Left ventricle myocardium inferior (tissue), 1 donor: ENCODE results near the gene RAPGEF2. TPM values are rescaled to one million over a fixed set of nuclear protein-coding genes. Genes with fewer than 3 reads are reported as not detected.

ENCODE experiments used
- DNase-seq: peaks from one replicate; pipeline ENCODE4 v3.0.0-alpha.2; 2020
- H3K27ac ChIP-seq: fragments of 200-600 bp; replicated peaks from 2 replicates; pipeline ENCODE4 v1.8.0; 2021
- H3K27me3 ChIP-seq: fragments of 200-600 bp; 2 replicates; pipeline ENCODE4 v1.8.0; 2021; ENCODE audit warnings: low read depth
- H3K36me3 ChIP-seq: fragments of 200-600 bp; 2 replicates; pipeline ENCODE4 v1.8.0; 2021
- H3K4me1 ChIP-seq: fragments of 200-600 bp; 2 replicates; pipeline ENCODE4 v1.8.0; 2021
- H3K4me3 ChIP-seq: fragments of 200-600 bp; 2 replicates; pipeline ENCODE4 v1.8.0; 2021; ENCODE audit warnings: mild to moderate bottlenecking, moderate library complexity
- H3K9me3 ChIP-seq: fragments of 200-600 bp; replicated peaks from 2 replicates; pipeline ENCODE4 v1.8.0; 2021
- intact Hi-C: fragments of 100-400 bp; cut with micrococcal nuclease; formaldehyde crosslinking; loops from one replicate; pipeline ENCODE4 v1.11.0; 2022
- total RNA-seq: library from RNA; stranded (reverse); fragmentation: NEBNext Ultra II Directional; extraction: Animal tissue kit (Norgen Biotek cat#: 25700); gene quantifications from one replicate; pipeline ENCODE4 v1.2.1, GENCODE V29; 2021
- TF ChIP-seq, protein P1 (sequence below): fragments of 200-600 bp; IDR thresholded peaks from 2 replicates; pipeline ENCODE4 v1.8.0; 2021; ENCODE audit warnings: antibody characterized with exemption, mild to moderate bottlenecking, borderline replicate concordance
- donor health status: DM: no; HTN: yes; CAD: no; lungs with severe emphysema.

RAPGEF2 gene
- total RNA-seq, 1 donor from 2014 or later = 51.5 TPM

DNA sequence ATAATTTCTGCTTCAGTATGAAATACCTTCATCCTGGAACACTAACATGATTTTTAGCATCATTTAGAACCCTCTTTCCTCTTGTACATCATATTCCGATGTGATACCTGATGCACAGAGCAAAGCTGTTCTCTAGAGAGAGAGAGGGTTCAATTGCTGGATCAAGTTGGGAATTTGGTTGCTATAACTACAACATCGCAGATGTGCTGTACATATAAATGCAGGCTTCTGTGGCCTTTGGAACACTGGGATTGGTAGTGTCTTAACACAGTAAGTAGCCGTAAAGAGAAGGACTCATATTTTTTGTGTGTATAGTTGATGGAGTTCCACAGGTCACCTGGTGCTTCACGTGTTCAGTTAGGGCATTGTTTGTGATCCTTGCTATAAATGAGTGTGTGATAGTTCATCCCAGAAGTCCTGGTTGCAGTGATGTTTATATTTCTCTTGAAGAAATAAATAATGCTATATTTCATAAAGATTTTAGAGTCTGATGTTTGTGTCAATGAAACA is 119.2 kb downstream of the RAPGEF2 start:
- no peak overlapping the region for H3K4me3 ChIP-seq
- no peak for DNase-seq
- no peaks in the 10 kb centered on the region for H3K9me3 ChIP-seq
- TF ChIP-seq, protein P1, sequence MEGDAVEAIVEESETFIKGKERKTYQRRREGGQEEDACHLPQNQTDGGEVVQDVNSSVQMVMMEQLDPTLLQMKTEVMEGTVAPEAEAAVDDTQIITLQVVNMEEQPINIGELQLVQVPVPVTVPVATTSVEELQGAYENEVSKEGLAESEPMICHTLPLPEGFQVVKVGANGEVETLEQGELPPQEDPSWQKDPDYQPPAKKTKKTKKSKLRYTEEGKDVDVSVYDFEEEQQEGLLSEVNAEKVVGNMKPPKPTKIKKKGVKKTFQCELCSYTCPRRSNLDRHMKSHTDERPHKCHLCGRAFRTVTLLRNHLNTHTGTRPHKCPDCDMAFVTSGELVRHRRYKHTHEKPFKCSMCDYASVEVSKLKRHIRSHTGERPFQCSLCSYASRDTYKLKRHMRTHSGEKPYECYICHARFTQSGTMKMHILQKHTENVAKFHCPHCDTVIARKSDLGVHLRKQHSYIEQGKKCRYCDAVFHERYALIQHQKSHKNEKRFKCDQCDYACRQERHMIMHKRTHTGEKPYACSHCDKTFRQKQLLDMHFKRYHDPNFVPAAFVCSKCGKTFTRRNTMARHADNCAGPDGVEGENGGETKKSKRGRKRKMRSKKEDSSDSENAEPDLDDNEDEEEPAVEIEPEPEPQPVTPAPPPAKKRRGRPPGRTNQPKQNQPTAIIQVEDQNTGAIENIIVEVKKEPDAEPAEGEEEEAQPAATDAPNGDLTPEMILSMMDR = no peak
- peaks cover 71% of the 10 kb centered on the region for H3K4me1 ChIP-seq
- H3K27me3 ChIP-seq = no peaks in the 10 kb centered on the region
- peak overlapping the region; percentile 71 for H3K27ac ChIP-seq
- no peaks in the 10 kb centered on the region for H3K36me3 ChIP-seq
- intact Hi-C loops = no loop called here

DNA sequence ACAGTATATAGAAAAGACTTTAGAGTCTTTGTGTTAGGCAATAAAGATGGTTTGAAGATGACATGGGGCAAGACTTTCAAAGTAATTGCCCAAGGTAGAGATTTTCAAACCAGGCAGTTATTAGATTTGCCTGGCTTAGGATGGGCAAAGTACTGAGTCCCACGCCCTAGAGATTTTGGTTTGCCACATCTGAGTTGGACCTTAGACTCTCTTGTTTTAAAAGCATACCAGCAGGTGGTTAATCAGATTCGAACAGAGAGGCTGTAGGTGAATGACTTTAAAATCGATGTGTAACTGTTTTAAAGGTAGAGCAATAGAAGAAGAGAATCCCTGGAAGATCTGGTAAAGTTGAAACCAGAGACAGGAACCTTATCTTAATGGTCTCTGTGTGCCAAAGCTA is 121.5 kb downstream of the RAPGEF2 start:
- no peak overlapping the region for H3K27ac ChIP-seq
- intact Hi-C loops = no loop called here

DNA sequence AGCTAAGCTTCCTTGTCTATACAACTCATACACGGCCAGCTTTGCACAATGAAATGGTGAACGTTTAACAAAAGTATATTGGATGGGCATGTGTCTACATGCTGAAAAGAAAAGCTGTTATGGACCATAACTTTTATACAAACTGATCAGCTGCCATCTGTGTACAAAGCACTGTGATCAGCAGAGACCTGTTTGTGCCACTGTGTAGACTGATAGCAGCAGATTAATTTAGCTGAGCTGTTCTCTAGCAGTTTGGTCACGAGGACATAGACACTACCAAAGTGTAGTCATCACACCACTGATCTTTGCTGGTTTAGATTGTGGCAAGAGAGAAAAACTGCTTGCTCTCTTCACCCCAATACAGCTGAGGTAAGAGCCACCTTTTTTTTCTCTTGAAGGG is 124.5 kb downstream of the RAPGEF2 start:
- H3K4me1 ChIP-seq = peaks cover 63% of the 10 kb centered on the region
- TF ChIP-seq, protein P1 = no peak
- H3K4me3 ChIP-seq = peak overlapping the region; percentile 64
- no peaks in the 10 kb centered on the region for H3K36me3 ChIP-seq
- DNase-seq = no peak
- intact Hi-C loops = no loop called here
- no peaks in the 10 kb centered on the region for H3K9me3 ChIP-seq
- no peaks in the 10 kb centered on the region for H3K27me3 ChIP-seq
- peak overlapping the region; percentile 91 for H3K27ac ChIP-seq

More for the DNA sequence above, 121.5 kb downstream of the RAPGEF2 start:
- H3K4me3 ChIP-seq = no peak overlapping the region
- no peaks in the 10 kb centered on the region for H3K36me3 ChIP-seq
- H3K4me1 ChIP-seq = peaks cover 75% of the 10 kb centered on the region
- TF ChIP-seq, protein P1 = no peak
- no peak for DNase-seq
- H3K9me3 ChIP-seq = no peaks in the 10 kb centered on the region
- no peaks in the 10 kb centered on the region for H3K27me3 ChIP-seq

DNA sequence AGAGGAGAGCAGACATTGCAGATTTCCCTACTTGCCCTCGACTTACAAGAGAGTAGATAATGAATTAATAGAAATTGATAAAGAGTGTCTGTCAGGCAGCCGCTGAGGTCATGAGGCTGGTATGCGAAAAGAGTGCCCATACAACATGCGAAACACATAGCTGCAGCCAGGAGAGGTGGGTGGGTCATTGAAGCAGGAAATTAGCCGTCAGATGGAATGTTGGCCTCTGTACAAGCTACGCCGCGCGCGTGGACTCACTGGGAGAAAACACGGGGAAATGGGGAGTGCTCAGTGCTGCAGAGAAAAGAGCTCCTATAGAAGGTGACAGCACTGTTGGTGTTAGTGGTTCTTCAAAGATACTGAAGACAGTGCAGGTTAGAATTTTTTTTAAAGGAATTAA is 125.1 kb downstream of the RAPGEF2 start:
- peak; percentile 80 for DNase-seq
- no peaks in the 10 kb centered on the region for H3K36me3 ChIP-seq
- intact Hi-C loops = no loop called here
- peaks cover 64% of the 10 kb centered on the region for H3K4me1 ChIP-seq
- TF ChIP-seq, protein P1 = peak; percentile 63
- peak overlapping the region; percentile 91 for H3K27ac ChIP-seq
- peak overlapping the region; percentile 64 for H3K4me3 ChIP-seq
- no peaks in the 10 kb centered on the region for H3K27me3 ChIP-seq
- H3K9me3 ChIP-seq = no peaks in the 10 kb centered on the region

DNA sequence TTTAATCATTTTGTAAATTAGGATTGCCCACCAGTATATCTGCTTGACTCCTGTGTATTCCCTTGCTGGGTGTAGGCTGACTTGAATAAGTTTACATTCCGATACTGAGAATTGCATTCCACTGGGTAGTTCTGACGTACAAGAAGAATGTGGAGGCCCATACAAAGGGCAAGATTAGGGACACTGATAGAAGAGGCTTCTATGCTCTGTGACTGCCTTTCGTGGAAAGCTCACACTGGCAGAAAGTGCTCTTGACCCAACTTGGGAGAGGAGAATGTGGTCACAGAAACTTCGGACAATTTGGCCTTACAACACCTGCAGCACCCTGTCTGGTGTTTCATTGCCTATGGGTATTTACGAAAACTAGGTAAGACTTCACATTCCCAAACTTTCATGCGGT is 126.3 kb downstream of the RAPGEF2 start:
- peaks cover 69% of the 10 kb centered on the region for H3K4me1 ChIP-seq
- H3K27ac ChIP-seq = peak overlapping the region; percentile 91
- TF ChIP-seq, protein P1 = no peak
- peak overlapping the region; percentile 64 for H3K4me3 ChIP-seq
- no peak for DNase-seq
- no peaks in the 10 kb centered on the region for H3K9me3 ChIP-seq
- H3K27me3 ChIP-seq = no peaks in the 10 kb centered on the region
- H3K36me3 ChIP-seq = no peaks in the 10 kb centered on the region
- intact Hi-C loops = no loop called here
